C4-2B (cell line): ENCODE data around the gene SLC35F3.
"Not testable (repeated sequence)": the region's sequence is repeated elsewhere in the genome, so short reads cannot be mapped to it uniquely, and the experiment has no call there.

Experiments
- H3K27ac ChIP-seq: fragments of 450-650 bp; 2 replicates; pipeline ENCODE4 v1.5.1; 2017
- ZFX ChIP-seq: fragments of 450-650 bp; IDR thresholded peaks from 2 replicates; pipeline ENCODE4 v1.6.1; 2017
- TF ChIP-seq, protein P1 (sequence below): fragments of 450-650 bp; conservative IDR thresholded peaks from 2 replicates; pipeline ENCODE4 v1.5.1; 2017; ENCODE audit warnings: mild to moderate bottlenecking

SLC35F3 gene

DNA sequence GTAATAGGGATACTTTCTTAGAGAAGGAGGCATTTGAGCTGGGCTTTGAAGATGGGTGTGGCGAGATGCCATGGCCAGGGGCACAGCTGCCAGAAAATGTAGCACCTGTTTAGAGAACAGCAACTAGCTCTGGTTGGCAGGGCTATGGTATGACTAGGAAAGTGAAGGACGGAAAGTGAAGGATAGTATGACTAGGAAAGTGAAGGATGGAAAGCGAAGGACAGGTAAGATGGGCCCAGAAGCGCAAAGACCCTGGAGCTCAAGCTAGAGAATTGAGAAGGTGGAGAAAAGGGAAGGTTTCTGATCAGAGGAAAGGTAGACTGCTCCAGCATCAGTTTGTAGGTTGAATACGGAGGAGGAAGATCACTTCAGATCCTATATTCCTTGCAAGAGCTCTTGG is 205.4 kb downstream of the SLC35F3 start:
- TF ChIP-seq, protein P1, sequence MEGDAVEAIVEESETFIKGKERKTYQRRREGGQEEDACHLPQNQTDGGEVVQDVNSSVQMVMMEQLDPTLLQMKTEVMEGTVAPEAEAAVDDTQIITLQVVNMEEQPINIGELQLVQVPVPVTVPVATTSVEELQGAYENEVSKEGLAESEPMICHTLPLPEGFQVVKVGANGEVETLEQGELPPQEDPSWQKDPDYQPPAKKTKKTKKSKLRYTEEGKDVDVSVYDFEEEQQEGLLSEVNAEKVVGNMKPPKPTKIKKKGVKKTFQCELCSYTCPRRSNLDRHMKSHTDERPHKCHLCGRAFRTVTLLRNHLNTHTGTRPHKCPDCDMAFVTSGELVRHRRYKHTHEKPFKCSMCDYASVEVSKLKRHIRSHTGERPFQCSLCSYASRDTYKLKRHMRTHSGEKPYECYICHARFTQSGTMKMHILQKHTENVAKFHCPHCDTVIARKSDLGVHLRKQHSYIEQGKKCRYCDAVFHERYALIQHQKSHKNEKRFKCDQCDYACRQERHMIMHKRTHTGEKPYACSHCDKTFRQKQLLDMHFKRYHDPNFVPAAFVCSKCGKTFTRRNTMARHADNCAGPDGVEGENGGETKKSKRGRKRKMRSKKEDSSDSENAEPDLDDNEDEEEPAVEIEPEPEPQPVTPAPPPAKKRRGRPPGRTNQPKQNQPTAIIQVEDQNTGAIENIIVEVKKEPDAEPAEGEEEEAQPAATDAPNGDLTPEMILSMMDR: no peak
- TF ChIP-seq ZFX: no peak
- H3K27ac ChIP-seq: no peak overlapping the region

DNA sequence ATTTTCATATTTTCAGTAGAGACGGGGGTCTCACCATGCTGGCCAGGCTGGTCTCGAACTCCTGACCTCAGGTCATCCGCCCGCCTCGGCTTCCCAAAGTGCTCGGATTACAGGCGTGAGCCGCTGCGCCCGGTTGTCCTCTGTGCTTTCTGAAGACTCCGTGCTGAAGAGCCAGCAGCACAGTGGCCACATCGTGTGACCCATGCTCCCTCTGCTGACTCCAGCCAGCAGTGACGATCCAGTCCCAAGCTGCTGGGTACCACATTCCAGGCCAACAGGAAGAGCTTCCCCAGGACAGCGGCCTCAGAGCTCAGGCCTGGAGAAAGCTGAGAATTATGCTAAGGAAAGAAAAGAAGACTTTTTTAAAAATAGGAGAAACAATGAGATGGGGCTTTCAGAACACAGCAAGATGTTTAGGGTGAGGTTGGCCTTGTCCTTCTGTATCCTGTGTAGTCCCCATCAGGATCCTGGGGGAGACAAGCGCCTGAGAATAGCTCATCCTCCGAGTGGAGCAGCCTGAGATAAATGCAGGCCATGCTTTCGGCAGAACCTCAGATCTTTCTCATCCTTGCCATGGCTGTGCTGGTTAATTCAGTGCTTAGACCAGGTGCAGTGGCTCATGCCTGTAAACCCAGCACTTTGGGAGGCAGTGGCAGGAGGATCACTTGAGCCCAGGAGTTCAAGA is 207.1 kb downstream of the SLC35F3 start:
- no peak overlapping the region for H3K27ac ChIP-seq
- TF ChIP-seq ZFX: no peak
- TF ChIP-seq, protein P1: peak; percentile 78

DNA sequence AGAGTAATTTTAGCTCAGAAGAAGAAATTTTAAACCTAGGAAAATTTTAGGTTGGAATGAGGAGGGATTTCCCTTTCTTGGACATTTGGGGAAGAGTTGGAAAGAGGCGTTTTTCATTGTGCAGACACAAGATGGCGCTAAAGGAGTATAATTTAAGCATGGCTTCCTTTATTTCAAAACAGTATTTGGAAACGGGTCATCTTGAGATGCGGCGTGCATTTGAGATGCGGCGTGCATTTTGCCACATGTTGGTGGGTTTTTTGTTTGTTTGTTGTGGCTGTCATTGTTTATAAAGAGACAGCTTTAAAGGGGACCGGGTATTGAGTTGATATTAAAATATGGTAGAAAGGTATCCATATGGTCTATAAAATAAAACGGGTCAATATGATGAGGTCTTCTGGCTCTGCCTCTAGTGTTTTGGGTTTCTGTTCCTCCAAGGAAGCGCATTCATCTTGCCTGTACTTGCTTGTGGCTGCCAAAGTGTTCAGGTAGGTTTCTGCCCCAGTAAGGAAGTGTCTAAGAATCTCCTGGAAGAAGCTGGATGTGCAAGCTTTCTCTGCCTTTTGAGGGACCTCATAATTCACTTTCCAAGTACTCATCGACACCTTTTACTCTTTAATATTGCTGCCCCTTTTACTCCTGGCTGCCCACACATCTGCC is 210.3 kb downstream of the SLC35F3 start:
- H3K27ac ChIP-seq: no peak overlapping the region
- TF ChIP-seq, protein P1: peak; percentile 79
- no peak for TF ChIP-seq ZFX

DNA sequence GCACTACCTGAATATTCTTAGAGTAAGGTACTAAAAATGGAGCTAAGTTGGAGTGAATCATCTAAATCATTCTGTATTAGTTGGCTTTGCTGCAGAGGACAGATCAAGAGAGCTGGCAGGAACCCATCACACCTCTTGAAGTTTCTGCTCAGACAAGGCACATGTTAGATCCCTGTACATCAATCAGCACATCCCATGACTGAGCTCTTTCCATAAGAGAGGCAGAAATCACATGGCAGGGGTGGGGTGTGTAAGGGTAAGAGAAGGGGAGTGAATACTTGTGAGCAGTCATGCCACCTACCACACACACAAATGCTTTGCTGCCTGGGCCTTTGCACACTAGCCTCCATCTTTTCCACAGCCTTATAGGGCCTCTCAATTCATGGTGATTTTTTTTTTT is 214.4 kb downstream of the SLC35F3 start:
- no peak overlapping the region for H3K27ac ChIP-seq
- TF ChIP-seq, protein P1: no peak
- no peak for TF ChIP-seq ZFX

DNA sequence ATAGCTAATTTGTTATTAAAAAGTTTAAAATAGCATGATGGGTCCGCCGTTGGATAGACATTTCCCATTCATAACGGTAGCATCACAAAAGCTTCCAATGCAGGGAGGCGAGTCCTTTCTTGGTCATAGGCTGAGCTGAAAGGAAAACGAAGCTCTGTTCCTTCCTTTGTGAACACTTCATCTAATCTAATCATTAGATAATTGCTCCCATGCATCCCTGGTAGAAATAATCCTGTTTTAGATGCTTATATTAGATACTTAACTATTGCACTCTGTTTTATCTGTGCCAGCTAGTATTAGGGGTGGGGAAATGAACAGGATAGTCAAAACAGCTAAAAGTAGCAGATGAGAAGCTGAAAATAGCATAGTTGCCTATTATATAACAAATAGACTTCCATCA is 215.0 kb downstream of the SLC35F3 start:
- H3K27ac ChIP-seq: no peak overlapping the region
- TF ChIP-seq ZFX: no peak
- TF ChIP-seq, protein P1: no peak

DNA sequence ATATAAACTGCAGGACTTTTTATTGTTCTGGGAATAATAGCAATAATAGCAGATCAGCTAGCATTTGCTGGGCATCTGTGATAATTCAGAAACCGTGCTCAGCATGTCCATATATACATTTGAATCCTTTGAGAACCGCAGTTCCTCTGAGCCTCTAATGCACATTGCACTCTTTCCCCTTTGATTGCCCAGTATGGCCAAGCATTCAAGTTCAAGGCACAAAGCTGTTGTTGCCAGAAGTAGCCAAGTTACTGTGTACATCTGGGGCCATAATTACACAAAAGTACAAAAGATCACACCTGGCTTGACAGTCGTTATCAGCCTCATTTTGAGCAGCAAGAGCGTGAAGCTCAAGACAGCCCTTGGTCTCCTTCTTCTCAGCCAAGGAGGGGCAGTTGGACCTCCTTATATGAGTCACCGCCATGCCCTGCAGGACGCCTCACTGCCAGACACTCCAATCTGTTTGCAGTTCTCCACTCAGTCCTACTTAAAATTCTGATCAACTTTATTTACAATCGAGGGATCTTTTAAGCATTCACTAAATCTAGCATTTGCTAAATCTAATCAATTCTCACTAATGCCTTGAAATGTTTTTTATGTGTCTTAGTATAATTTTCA is 216.0 kb downstream of the SLC35F3 start:
- no peak overlapping the region for H3K27ac ChIP-seq
- TF ChIP-seq ZFX: no peak
- TF ChIP-seq, protein P1: no peak

DNA sequence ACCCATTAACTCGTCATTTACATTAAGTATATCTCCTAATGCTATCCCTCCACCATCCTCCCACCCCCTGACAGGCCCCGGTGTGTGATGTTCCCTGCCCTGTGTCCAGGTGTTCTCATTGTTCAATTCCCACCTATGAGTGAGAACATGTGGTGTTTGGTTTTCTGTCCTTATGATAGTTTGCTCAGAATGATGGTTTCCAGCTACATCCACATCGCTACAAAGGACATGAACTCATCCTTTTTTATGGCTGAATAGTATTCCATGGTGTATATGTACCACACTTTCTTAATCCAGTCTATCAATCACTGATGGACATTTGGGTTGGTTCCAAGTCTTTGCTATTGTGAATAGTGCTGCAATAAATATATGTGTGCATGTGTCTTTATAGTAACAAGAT is 217.2 kb downstream of the SLC35F3 start:
- H3K27ac ChIP-seq: not testable (repeated sequence)

DNA sequence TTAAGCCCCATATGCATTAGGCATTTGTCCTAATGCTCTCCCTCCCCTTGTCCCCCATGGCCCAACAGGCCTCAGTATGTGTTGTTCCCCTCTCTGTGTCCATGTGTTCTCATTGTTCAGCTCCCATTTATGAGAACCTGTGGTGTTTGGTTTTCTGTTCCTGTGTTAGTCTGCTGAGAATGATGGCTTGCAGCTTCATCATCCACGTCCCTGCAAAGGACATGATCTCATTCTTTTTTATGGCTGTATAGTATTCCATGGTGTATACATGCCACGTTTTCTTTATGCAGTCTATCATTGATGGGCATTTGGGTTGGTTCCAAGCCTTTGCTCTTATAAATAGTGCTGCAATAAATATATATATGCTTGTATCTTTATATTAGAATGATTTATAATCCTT is 218.1 kb downstream of the SLC35F3 start:
- H3K27ac ChIP-seq: not testable (repeated sequence)
